ENCODE measurements around the gene NALCN. TPM values are rescaled to one million over a fixed set of nuclear protein-coding genes. Genes with fewer than 3 reads are reported as not detected.

The NALCN gene
- total RNA-seq, 2 experiments from 2014 or later, result not detected

GRCh38 chr13:101127741-101128353 lies 288.5 kb downstream of the NALCN start:
- Mint-ChIP-seq H3K9me3 (no peaks in the 10 kb centered on the region), H3K4me1 (ENCODE audit: low read depth) (no peaks in the 10 kb centered on the region), H3K27me3 (peaks cover 11% of the 10 kb centered on the region), H3K4me3 (no peak overlapping the region), H3K36me3 (ENCODE audit: low read depth) (no peaks in the 10 kb centered on the region), H3K27ac (no peak overlapping the region)
- no peak overlapping the region for H3K4me3 ChIP-seq (ENCODE audit: low read length)
- no peaks in the 10 kb centered on the region for H3K36me3 ChIP-seq (ENCODE audit: insufficient read depth, low read length)
- no peaks in the 10 kb centered on the region for H3K27me3 ChIP-seq (ENCODE audit: control insufficient read depth in 1 of 2, insufficient read depth in 2 of 2, low read length in 2 of 2)
- H3K4me1 ChIP-seq (ENCODE audit: insufficient read depth, low read length), result no peaks in the 10 kb centered on the region
- CTCF ChIA-PET, result interaction anchor here (1.0 to 1.4 kb wide), 3 partner anchors 17 to 1472 kb away, joined by 4 to 7 read pairs (median 4); no protein-coding TSS in a partner anchor
- H3K27ac ChIP-seq (ENCODE audit: low read depth in 1 of 2, low read length in 2 of 2), result no peak overlapping the region
- no peaks in the 10 kb centered on the region for H3K9me3 ChIP-seq (ENCODE audit: control insufficient read depth in 1 of 2, insufficient read depth in 1 of 2, low read length in 2 of 2)
- intact Hi-C loops (cut with DNase I, micrococcal nuclease), result loop anchor here (1.0 to 10.0 kb wide), 5 partner anchors 555 to 1683 kb away; no protein-coding TSS in a partner anchor
- peak; percentile 72 for TF ChIP-seq CTCF (IDR thresholded peaks at IDR 0.05)
- POLR2A ChIA-PET, result no interaction called here
- ATAC-seq (ENCODE audit: poor library complexity) (peak; percentile 73), DNase-seq (peak in 5 of 14 experiments; percentile 1 to 57 (median 34))

- Histone ChIP-seq H3K36me3 (ENCODE audit: insufficient read depth, low read length) (no peaks in the 10 kb centered on the region), H3K27me3 (ENCODE audit: control insufficient read depth in 1 of 2, insufficient read depth in 2 of 2, low read length in 2 of 2) (peaks cover 0 to 3% of the 10 kb centered on the region in 2 experiments), H3K9me3 (ENCODE audit: control insufficient read depth in 1 of 2, insufficient read depth in 1 of 2, low read length in 2 of 2) (no peaks in the 10 kb centered on the region), H3K4me3 (ENCODE audit: low read length) (no peak overlapping the region), H3K27ac (ENCODE audit: low read depth in 1 of 2, low read length in 2 of 2) (no peak overlapping the region), H3K4me1 (ENCODE audit: insufficient read depth, low read length) (no peaks in the 10 kb centered on the region)
- ATAC-seq (ENCODE audit: poor library complexity) (no peak), DNase-seq (no peak)
- TF ChIP-seq CTCF (IDR thresholded peaks at IDR 0.05), result no peak
- intact Hi-C loops (cut with DNase I, micrococcal nuclease), result loop anchor here in 1 of 2 experiments (10.0 kb wide), 1 partner anchor 1678 kb away; no protein-coding TSS in a partner anchor
- CTCF ChIA-PET, result interaction anchor here (1.5 kb wide), 1 partner anchor 22 kb away, joined by 5 read pairs; no protein-coding TSS in a partner anchor
- POLR2A ChIA-PET, result no interaction called here
- Mint-ChIP-seq H3K27ac (no peak overlapping the region), H3K9me3 (no peaks in the 10 kb centered on the region), H3K36me3 (ENCODE audit: low read depth) (no peaks in the 10 kb centered on the region), H3K4me1 (ENCODE audit: low read depth) (no peaks in the 10 kb centered on the region), H3K4me3 (no peak overlapping the region), H3K27me3 (peaks cover 4% of the 10 kb centered on the region)
Observed at GRCh38 chr13:101123028-101123427, 293.3 kb downstream of the NALCN start.

- no peaks in the 10 kb centered on the region for H3K36me3 Mint-ChIP-seq (ENCODE audit: low read depth)
- CTCF ChIA-PET, result no interaction called here
- H3K27ac Mint-ChIP-seq, result no peak overlapping the region
- POLR2A ChIA-PET, result no interaction called here
- H3K4me1 ChIP-seq (ENCODE audit: insufficient read depth, low read length), result no peaks in the 10 kb centered on the region
- no peaks in the 10 kb centered on the region for H3K9me3 ChIP-seq (ENCODE audit: control insufficient read depth in 1 of 2, insufficient read depth in 1 of 2, low read length in 2 of 2)
- no peak overlapping the region for H3K4me3 Mint-ChIP-seq
- peaks cover 9% of the 10 kb centered on the region for H3K27me3 Mint-ChIP-seq
- intact Hi-C loops (cut with DNase I, micrococcal nuclease), result loop anchor here in 1 of 2 experiments (10.0 kb wide), 1 partner anchor 1677 kb away; no protein-coding TSS in a partner anchor
- ATAC-seq (ENCODE audit: poor library complexity) (no peak), DNase-seq (no peak)
- no peaks in the 10 kb centered on the region for H3K9me3 Mint-ChIP-seq
- H3K27me3 ChIP-seq (ENCODE audit: control insufficient read depth in 1 of 2, insufficient read depth in 2 of 2, low read length in 2 of 2), result peaks cover 0 to 3% of the 10 kb centered on the region in 2 experiments
- no peak overlapping the region for H3K27ac ChIP-seq (ENCODE audit: low read depth in 1 of 2, low read length in 2 of 2)
- no peaks in the 10 kb centered on the region for H3K36me3 ChIP-seq (ENCODE audit: insufficient read depth, low read length)
- no peak overlapping the region for H3K4me3 ChIP-seq (ENCODE audit: low read length)
- no peaks in the 10 kb centered on the region for H3K4me1 Mint-ChIP-seq (ENCODE audit: low read depth)
- TF ChIP-seq CTCF (IDR thresholded peaks at IDR 0.05), result no peak
Observed at GRCh38 chr13:101121608-101122007, 294.7 kb downstream of the NALCN start.
